A549 (cell line): ENCODE results near the gene NME7. TPM values are rescaled to one million over a fixed set of nuclear protein-coding genes. Genes with fewer than 3 reads are reported as not detected.

Experiments used
- ATAC-seq, 2 experiments: fragments of 200-7000 bp in 1 of 2; fragments of >200 bp in 1 of 2; cut with Nextera tagmentation in 1 of 2; cut with Tn5 transposase in 1 of 2; 3 replicates each; pipeline versions ENCODE4 v1.8.0 to v1.9.1; 2018 to 2020; ENCODE audit warnings: mild to moderate bottlenecking in 1 of 2, moderate library complexity in 1 of 2
- CTCF ChIA-PET: fragments of 300-600 bp; sonication (Branson Sonifier 250); formaldehyde crosslinking; extraction: SDS; loops from one replicate; lab custom pipeline; 2021; ENCODE audit warnings: antibody characterized with exemption, inconsistent platforms; lab: Yijun Ruan, JAX
- POLR2A ChIA-PET: fragments of 350-600 bp; formaldehyde crosslinking; extraction: SDS; loops from one replicate; lab custom pipeline; 2021; ENCODE audit warnings: antibody characterized with exemption, inconsistent platforms; lab: Yijun Ruan, JAX
- DNase-seq, 2 experiments: peaks; one replicate each; pipeline versions ENCODE4 v3.0.0 to v3.0.0-alpha.2; 2011 to 2016; ENCODE audit warnings: low read depth in 1 of 2, low spot score in 1 of 2
- FAIRE-seq: peaks from 2 replicates; lab custom pipeline; 2011; peaks lifted over from hg19 to GRCh38; lab: Jason Lieb, UNC
- H3K27ac ChIP-seq, 2 experiments: fragments of >200 bp; sonication (Bioruptor Twin); formaldehyde crosslinking; 3 replicates each; pipeline ENCODE4 v1.5.1; 2016 to 2017
- H3K4me1 ChIP-seq: fragments of >200 bp; sonication (Bioruptor Twin); formaldehyde crosslinking; 3 replicates; pipeline ENCODE4 v1.6.1; 2016
- H3K4me2 ChIP-seq: fragments of >200 bp; sonication (Bioruptor Twin); formaldehyde crosslinking; 3 replicates; pipeline ENCODE4 v1.6.1; 2016
- H3K4me3 ChIP-seq: fragments of >200 bp; sonication (Bioruptor Twin); formaldehyde crosslinking; 3 replicates; pipeline ENCODE4 v1.5.1; 2016
- H3K9me3 ChIP-seq: fragments of >200 bp; sonication (Bioruptor Twin); formaldehyde crosslinking; 3 replicates; pipeline ENCODE4 v1.6.1; 2016
- CHD2 ChIP-seq: fragments of 150-350 bp; IDR thresholded peaks from 2 replicates; pipeline ENCODE4 v1.6.1; 2014; ENCODE audit warnings: low read length; ENCODE audit not compliant: partially characterized antibody
- HEYL ChIP-seq: fragments of 250-450 bp; sonication (Bioruptor Pico); IDR thresholded peaks from 2 replicates; pipeline ENCODE4 v1.8.0; 2021; ENCODE audit warnings: mild to moderate bottlenecking, moderate library complexity
- HOXA7 ChIP-seq: fragments of 250-450 bp; sonication (Bioruptor Pico); IDR thresholded peaks from 2 replicates; pipeline ENCODE4 v1.5.0; 2020; ENCODE audit warnings: mild to moderate bottlenecking, moderate library complexity
- HOXB5 ChIP-seq: fragments of 250-450 bp; sonication (Bioruptor Pico); IDR thresholded peaks from 2 replicates; pipeline ENCODE4 v1.5.0; 2020; ENCODE audit warnings: mild to moderate bottlenecking, moderate library complexity
- JUNB ChIP-seq: fragments of >200 bp; sonication (Bioruptor Twin); formaldehyde crosslinking; IDR thresholded peaks from 2 replicates; pipeline ENCODE4 v1.6.1; 2016
- MAFK ChIP-seq: fragments of 450-650 bp; IDR thresholded peaks from 2 replicates; pipeline ENCODE4 v1.6.1; 2014; ENCODE audit not compliant: partially characterized antibody
- MAZ ChIP-seq: fragments of 150-350 bp; IDR thresholded peaks from 2 replicates; pipeline ENCODE4 v1.6.1; 2014; ENCODE audit warnings: antibody characterized with exemption, low read depth, low read length, borderline replicate concordance
- NPAS2 ChIP-seq: fragments of 250-450 bp; sonication (Bioruptor Pico); IDR thresholded peaks from 2 replicates; pipeline ENCODE4 v1.8.0; 2022; ENCODE audit warnings: mild to moderate bottlenecking, moderate library complexity, borderline replicate concordance
- NR3C1 ChIP-seq: fragments of >200 bp; sonication (Bioruptor Twin); formaldehyde crosslinking; IDR thresholded peaks from 3 replicates; pipeline ENCODE4 v1.6.1; 2017
- POLR2A ChIP-seq: IDR thresholded peaks from 2 replicates; pipeline ENCODE4 v1.6.1; 2012; ENCODE audit warnings: mild to moderate bottlenecking, low read length
- RARB ChIP-seq: fragments of 250-450 bp; sonication (Bioruptor Pico); IDR thresholded peaks from 2 replicates; pipeline ENCODE4 v1.8.0; 2021; ENCODE audit warnings: mild to moderate bottlenecking, moderate library complexity
- SREBF2 ChIP-seq: fragments of 450-650 bp; IDR thresholded peaks from 2 replicates; pipeline ENCODE4 v1.6.1; 2014; ENCODE audit warnings: mild to moderate bottlenecking, moderate library complexity
- TP53 ChIP-seq: fragments of 250-450 bp; sonication (Bioruptor Pico); IDR thresholded peaks from 2 replicates; pipeline ENCODE4 v1.5.0; 2021; ENCODE audit warnings: mild to moderate bottlenecking, moderate library complexity
- WGBS: methylation state at CpG from one replicate; pipeline ENCODE4 v1.1.6; 2017; ENCODE audit errors: missing lambda C conversion rate; 5-methylcytosine and 5-hydroxymethylcytosine counted together
- polyA plus RNA-seq, 4 experiments: library from polyadenylated mRNA; depleted of rRNA in 3 of 4; stranded (reverse); fragments of >200 nt; fragmentation: RNase III in 1 of 4; extraction: RNeasy Plus Mini Kit Qiagen cat#74134 plus additional on column Dnase treatment in 1 of 4; gene quantifications; 2 replicates in 3 of 4; 3 replicates in 1 of 4; pipeline ENCODE4 v1.2.3, GENCODE V29; 2011 to 2017
- TF ChIP-seq, protein P1 (sequence below): fragments of >200 bp; sonication (Bioruptor Twin); formaldehyde crosslinking; IDR thresholded peaks from 3 replicates; pipeline ENCODE4 v1.6.1; 2016
- TF ChIP-seq, protein P2 (sequence below): IDR thresholded peaks from 2 replicates; pipeline ENCODE4 v1.6.1; 2012; ENCODE audit warnings: low read depth, borderline replicate concordance
- TF ChIP-seq, protein P3 (sequence below): IDR thresholded peaks from 2 replicates; pipeline ENCODE4 v1.6.1; 2012
- TF ChIP-seq, protein P4 (sequence below): fragments of 150-350 bp; IDR thresholded peaks from 2 replicates; pipeline ENCODE4 v1.6.1; 2014; ENCODE audit warnings: low read depth, mild to moderate bottlenecking, low read length
- TF ChIP-seq, protein P5 (sequence below): fragments of 250-450 bp; sonication (Bioruptor Pico); IDR thresholded peaks from 2 replicates; pipeline ENCODE4 v1.5.0; 2020; ENCODE audit warnings: low read depth, mild to moderate bottlenecking, moderate library complexity
- TF ChIP-seq, protein P6 (sequence below): fragments of 200-600 bp; sonication (generic); IDR thresholded peaks from 2 replicates; pipeline ENCODE4 v1.6.1; 2016; ENCODE audit warnings: antibody characterized with exemption, mild to moderate bottlenecking, moderate library complexity

Gene NME7
- polyA plus RNA-seq, 2 of the 4 experiments (the other 2 are of a cell fraction), result 39.5 to 62.3 TPM

DNA sequence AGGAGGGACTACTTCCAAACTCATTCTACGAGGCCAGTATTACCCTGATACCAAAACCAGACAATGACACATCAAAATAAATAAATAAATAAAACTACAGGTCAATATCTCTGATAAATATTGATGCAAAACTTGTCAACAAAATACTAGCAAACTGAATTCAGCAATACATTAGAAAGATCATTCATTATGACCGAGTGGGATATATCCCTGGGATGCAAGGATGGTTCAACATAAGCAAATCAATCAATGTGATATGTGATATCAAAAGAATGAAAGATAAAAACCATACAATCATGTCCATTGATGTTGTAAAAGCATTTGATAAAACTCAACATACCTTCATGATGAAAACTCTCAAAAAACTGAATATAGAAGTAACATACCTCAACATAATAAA, 36.7 kb downstream of the NME7 start:
- no peak for FAIRE-seq
- ChIA-PET CTCF (no interaction called here), POLR2A (no interaction called here)
- ATAC-seq, result no peak
- H3K4me2 ChIP-seq, result no peak overlapping the region
- H3K27ac ChIP-seq, result no peak overlapping the region
- H3K9me3 ChIP-seq, result peaks cover 12% of the 10 kb centered on the region; the same call in 1 of the 3 replicates
- H3K4me3 ChIP-seq, result no peak overlapping the region
- peaks cover 18% of the 10 kb centered on the region for H3K4me1 ChIP-seq
- TF ChIP-seq NPAS2 (no peak), HOXB5 (no peak), HOXA7 (CRISPR knock-in tag) (no peak)
- no peak for DNase-seq
- 85% methylated on average over 2 of the region's 2 CpGs for WGBS

DNA sequence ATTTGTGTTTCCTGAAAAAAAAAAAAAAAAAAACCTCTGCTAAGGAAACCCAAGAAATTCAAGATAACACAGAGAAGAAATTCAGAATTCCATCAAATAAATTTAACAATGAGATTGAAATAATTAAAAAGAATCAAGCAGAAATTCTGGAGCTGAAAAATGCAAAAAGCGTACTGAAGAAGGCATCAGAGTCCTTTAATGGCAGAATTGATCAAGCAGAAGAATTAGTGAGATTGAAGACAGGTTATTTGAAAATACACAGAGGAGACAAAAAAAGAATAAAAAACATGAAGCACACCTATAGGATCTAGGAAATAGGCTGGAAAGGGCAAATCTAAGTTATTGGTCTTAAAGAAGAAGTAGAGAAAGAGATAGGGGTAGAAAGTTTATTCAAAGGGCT, 38.2 kb downstream of the NME7 start:
- no peak overlapping the region for H3K4me2 ChIP-seq
- CTCF ChIA-PET, result interaction anchor here (1.3 kb wide), 1 partner anchor 726 kb away, joined by 4 read pairs; no protein-coding TSS in a partner anchor
- 91% methylated on average over 1 of the region's 1 CpG for WGBS
- H3K9me3 ChIP-seq, result peaks cover 12% of the 10 kb centered on the region; the same call in 1 of the 3 replicates
- FAIRE-seq, result no peak
- H3K4me3 ChIP-seq, result no peak overlapping the region
- no peak for DNase-seq
- POLR2A ChIA-PET, result no interaction called here
- no peak for TF ChIP-seq MAFK
- TF ChIP-seq, protein P1, sequence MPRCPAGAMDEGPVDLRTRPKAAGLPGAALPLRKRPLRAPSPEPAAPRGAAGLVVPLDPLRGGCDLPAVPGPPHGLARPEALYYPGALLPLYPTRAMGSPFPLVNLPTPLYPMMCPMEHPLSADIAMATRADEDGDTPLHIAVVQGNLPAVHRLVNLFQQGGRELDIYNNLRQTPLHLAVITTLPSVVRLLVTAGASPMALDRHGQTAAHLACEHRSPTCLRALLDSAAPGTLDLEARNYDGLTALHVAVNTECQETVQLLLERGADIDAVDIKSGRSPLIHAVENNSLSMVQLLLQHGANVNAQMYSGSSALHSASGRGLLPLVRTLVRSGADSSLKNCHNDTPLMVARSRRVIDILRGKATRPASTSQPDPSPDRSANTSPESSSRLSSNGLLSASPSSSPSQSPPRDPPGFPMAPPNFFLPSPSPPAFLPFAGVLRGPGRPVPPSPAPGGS, result no peak
- no peak for TF ChIP-seq POLR2A
- TF ChIP-seq, protein P2, sequence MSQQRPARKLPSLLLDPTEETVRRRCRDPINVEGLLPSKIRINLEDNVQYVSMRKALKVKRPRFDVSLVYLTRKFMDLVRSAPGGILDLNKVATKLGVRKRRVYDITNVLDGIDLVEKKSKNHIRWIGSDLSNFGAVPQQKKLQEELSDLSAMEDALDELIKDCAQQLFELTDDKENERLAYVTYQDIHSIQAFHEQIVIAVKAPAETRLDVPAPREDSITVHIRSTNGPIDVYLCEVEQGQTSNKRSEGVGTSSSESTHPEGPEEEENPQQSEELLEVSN, result no peak
- TF ChIP-seq NR3C1, result no peak
- TF ChIP-seq, protein P3, sequence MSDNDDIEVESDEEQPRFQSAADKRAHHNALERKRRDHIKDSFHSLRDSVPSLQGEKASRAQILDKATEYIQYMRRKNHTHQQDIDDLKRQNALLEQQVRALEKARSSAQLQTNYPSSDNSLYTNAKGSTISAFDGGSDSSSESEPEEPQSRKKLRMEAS, result no peak
- no peak for TF ChIP-seq MAZ
- no peak for TF ChIP-seq TP53 (CRISPR knock-in tag)
- TF ChIP-seq JUNB, result no peak
- TF ChIP-seq, protein P4, sequence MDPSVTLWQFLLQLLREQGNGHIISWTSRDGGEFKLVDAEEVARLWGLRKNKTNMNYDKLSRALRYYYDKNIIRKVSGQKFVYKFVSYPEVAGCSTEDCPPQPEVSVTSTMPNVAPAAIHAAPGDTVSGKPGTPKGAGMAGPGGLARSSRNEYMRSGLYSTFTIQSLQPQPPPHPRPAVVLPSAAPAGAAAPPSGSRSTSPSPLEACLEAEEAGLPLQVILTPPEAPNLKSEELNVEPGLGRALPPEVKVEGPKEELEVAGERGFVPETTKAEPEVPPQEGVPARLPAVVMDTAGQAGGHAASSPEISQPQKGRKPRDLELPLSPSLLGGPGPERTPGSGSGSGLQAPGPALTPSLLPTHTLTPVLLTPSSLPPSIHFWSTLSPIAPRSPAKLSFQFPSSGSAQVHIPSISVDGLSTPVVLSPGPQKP, result no peak
- TF ChIP-seq CHD2, result no peak
- TF ChIP-seq RARB (CRISPR knock-in tag), result no peak
- no peak for ATAC-seq
- no peak overlapping the region for H3K27ac ChIP-seq
- peaks cover 25% of the 10 kb centered on the region for H3K4me1 ChIP-seq

DNA sequence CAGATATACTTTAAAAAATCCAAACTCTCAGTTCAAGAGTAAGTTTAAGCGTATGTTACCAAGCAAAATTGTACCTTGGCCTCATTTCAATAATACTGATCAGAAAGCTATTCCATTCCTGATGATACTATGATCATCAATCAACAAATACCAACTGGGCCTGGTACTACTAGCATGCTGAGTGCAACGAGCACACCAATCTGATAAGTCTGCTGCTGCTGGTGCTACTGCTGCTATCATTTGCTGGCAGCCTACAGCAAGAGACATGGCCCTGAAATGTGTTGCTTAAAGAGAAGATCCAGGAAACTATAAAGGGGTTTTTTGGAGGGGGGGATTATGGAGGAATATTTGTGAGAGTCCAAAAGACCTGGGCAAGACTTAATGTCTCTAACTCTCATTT, 39.7 kb downstream of the NME7 start:
- Histone ChIP-seq H3K9me3 (peaks cover 12% of the 10 kb centered on the region; the same call in 1 of the 3 replicates), H3K4me1 (peaks cover 25% of the 10 kb centered on the region), H3K4me2 (no peak overlapping the region), H3K27ac (no peak overlapping the region), H3K4me3 (no peak overlapping the region)
- no peak for ATAC-seq
- DNase-seq, result no peak
- TF ChIP-seq, protein P5, sequence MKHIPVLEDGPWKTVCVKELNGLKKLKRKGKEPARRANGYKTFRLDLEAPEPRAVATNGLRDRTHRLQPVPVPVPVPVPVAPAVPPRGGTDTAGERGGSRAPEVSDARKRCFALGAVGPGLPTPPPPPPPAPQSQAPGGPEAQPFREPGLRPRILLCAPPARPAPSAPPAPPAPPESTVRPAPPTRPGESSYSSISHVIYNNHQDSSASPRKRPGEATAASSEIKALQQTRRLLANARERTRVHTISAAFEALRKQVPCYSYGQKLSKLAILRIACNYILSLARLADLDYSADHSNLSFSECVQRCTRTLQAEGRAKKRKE (CRISPR knock-in tag), result no peak
- TF ChIP-seq SREBF2, result no peak
- CTCF ChIA-PET, result interaction anchor here (1.4 to 2.1 kb wide), 2 partner anchors 21 to 724 kb away, joined by 4 to 7 read pairs; no protein-coding TSS in a partner anchor
- 87% methylated on average over 2 of the region's 2 CpGs for WGBS
- FAIRE-seq, result peak; percentile 46
- POLR2A ChIA-PET, result no interaction called here

DNA sequence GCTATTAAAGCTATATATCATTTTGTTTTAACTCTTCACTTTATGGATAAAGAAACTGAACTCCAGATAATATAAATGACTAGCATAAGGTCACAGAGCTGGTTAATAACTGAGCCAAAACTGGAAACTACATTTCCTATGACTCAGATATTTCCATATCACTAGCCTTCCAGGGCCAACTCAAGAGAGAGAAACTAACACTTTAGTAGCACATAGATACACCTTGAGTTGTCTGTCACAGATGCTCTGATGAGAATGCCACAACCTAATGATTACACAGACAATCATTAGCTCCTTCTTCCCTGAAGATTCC, 40.7 kb downstream of the NME7 start:
- H3K4me1 ChIP-seq, result peaks cover 25% of the 10 kb centered on the region
- FAIRE-seq (no peak), ATAC-seq (peak; percentile 73 to 77; a peak in 5 of 6 replicates), DNase-seq (peak in 1 of 2 experiments; percentile 23)
- peaks cover 12% of the 10 kb centered on the region; the same call in 1 of the 3 replicates for H3K9me3 ChIP-seq
- H3K4me2 ChIP-seq, result peak overlapping the region; percentile 74
- TF ChIP-seq, protein P6, sequence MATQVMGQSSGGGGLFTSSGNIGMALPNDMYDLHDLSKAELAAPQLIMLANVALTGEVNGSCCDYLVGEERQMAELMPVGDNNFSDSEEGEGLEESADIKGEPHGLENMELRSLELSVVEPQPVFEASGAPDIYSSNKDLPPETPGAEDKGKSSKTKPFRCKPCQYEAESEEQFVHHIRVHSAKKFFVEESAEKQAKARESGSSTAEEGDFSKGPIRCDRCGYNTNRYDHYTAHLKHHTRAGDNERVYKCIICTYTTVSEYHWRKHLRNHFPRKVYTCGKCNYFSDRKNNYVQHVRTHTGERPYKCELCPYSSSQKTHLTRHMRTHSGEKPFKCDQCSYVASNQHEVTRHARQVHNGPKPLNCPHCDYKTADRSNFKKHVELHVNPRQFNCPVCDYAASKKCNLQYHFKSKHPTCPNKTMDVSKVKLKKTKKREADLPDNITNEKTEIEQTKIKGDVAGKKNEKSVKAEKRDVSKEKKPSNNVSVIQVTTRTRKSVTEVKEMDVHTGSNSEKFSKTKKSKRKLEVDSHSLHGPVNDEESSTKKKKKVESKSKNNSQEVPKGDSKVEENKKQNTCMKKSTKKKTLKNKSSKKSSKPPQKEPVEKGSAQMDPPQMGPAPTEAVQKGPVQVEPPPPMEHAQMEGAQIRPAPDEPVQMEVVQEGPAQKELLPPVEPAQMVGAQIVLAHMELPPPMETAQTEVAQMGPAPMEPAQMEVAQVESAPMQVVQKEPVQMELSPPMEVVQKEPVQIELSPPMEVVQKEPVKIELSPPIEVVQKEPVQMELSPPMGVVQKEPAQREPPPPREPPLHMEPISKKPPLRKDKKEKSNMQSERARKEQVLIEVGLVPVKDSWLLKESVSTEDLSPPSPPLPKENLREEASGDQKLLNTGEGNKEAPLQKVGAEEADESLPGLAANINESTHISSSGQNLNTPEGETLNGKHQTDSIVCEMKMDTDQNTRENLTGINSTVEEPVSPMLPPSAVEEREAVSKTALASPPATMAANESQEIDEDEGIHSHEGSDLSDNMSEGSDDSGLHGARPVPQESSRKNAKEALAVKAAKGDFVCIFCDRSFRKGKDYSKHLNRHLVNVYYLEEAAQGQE, result peak; percentile 33; the same call in 1 of the 2 replicates
- TF ChIP-seq HEYL, result no peak
- H3K27ac ChIP-seq, result peak overlapping the region in 1 of 2 experiments; percentile 82; a peak in 3 of 6 replicates
- ChIA-PET CTCF (interaction anchor here (2.1 kb wide), 1 partner anchor 723 kb away, joined by 7 read pairs; no protein-coding TSS in a partner anchor), POLR2A (no interaction called here)
- no peak overlapping the region for H3K4me3 ChIP-seq
